ENCODE data around the gene GRIN2D. TPM values are rescaled to one million over a fixed set of nuclear protein-coding genes. Genes with fewer than 3 reads are reported as not detected.
A peak's percentile ranks its signal among the peaks of the same experiment; 100 is the strongest.

GRIN2D gene
- total RNA-seq, 1 experiment from 2014 or later = 23.0 TPM

DNA sequence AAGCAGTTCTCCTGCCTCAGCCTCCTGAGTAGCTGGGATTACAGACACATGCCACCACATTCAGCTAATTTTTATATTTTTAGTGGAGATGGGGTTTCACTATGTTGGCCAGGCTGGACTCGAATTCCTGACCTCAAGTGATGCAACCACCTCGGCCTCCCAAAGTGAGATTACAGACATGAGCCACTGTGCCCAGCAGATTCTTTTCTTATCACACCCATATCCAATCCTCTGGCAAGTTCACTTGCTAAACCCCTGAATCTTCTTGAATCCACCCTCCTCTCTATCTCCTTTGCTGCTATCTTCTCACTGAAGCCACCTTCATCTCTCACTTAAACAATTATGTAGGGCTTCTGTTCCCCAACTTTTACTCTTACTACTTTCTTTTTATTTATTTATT is 47.3 kb upstream of the GRIN2D start:
- Mint-ChIP-seq H3K27ac (no peak overlapping the region), H3K4me3 (no peak overlapping the region), H3K9me3 (no peaks in the 10 kb centered on the region), H3K36me3 (no peaks in the 10 kb centered on the region), H3K27me3 (ENCODE audit: low read depth) (no peaks in the 10 kb centered on the region; the same call in 1 of the 2 replicates), H3K4me1 (peaks cover 4% of the 10 kb centered on the region; the same call in 1 of the 2 replicates)
- DNase-seq (ENCODE audit: low spot score) = no peak
- POLR2A ChIA-PET = no interaction called here
- CTCF ChIA-PET = interaction anchor here (2.0 to 3.5 kb wide), 3 partner anchors 13 to 32 kb away, joined by 5 to 20 read pairs (median 11); no protein-coding TSS in a partner anchor
- TF ChIP-seq, protein P1, sequence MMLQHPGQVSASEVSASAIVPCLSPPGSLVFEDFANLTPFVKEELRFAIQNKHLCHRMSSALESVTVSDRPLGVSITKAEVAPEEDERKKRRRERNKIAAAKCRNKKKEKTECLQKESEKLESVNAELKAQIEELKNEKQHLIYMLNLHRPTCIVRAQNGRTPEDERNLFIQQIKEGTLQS (CRISPR knock-in tag; conservative IDR thresholded peaks at IDR 0.05) = no peak
- TF ChIP-seq ZNF219 (CRISPR knock-in tag; IDR thresholded peaks at IDR 0.05; ENCODE audit: borderline replicate concordance) (no peak), SOX15 (CRISPR knock-in tag; IDR thresholded peaks at IDR 0.05) (no peak), ELF4 (CRISPR knock-in tag; IDR thresholded peaks at IDR 0.05; ENCODE audit: low read depth) (no peak), SP1 (CRISPR knock-in tag; conservative IDR thresholded peaks at IDR 0.05) (no peak), ETV6 (CRISPR knock-in tag; IDR thresholded peaks at IDR 0.05) (no peak), GRHL2 (CRISPR knock-in tag; IDR thresholded peaks at IDR 0.05; ENCODE audit: insufficient replicate concordance, severe bottlenecking) (no peak), JUN (CRISPR knock-in tag; IDR thresholded peaks at IDR 0.05) (no peak), CREM (CRISPR knock-in tag; IDR thresholded peaks at IDR 0.05) (no peak), GTF2I (CRISPR knock-in tag; conservative IDR thresholded peaks at IDR 0.05) (no peak), NFATC4 (CRISPR knock-in tag; IDR thresholded peaks at IDR 0.05) (no peak)
- TF ChIP-seq, protein P2, sequence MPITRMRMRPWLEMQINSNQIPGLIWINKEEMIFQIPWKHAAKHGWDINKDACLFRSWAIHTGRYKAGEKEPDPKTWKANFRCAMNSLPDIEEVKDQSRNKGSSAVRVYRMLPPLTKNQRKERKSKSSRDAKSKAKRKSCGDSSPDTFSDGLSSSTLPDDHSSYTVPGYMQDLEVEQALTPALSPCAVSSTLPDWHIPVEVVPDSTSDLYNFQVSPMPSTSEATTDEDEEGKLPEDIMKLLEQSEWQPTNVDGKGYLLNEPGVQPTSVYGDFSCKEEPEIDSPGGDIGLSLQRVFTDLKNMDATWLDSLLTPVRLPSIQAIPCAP (CRISPR knock-in tag; IDR thresholded peaks at IDR 0.05) = no peak
- TF ChIP-seq, protein P3, sequence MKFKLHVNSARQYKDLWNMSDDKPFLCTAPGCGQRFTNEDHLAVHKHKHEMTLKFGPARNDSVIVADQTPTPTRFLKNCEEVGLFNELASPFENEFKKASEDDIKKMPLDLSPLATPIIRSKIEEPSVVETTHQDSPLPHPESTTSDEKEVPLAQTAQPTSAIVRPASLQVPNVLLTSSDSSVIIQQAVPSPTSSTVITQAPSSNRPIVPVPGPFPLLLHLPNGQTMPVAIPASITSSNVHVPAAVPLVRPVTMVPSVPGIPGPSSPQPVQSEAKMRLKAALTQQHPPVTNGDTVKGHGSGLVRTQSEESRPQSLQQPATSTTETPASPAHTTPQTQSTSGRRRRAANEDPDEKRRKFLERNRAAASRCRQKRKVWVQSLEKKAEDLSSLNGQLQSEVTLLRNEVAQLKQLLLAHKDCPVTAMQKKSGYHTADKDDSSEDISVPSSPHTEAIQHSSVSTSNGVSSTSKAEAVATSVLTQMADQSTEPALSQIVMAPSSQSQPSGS (CRISPR knock-in tag; IDR thresholded peaks at IDR 0.05; ENCODE audit: borderline replicate concordance, low read depth) = no peak
- TF ChIP-seq, protein P4, sequence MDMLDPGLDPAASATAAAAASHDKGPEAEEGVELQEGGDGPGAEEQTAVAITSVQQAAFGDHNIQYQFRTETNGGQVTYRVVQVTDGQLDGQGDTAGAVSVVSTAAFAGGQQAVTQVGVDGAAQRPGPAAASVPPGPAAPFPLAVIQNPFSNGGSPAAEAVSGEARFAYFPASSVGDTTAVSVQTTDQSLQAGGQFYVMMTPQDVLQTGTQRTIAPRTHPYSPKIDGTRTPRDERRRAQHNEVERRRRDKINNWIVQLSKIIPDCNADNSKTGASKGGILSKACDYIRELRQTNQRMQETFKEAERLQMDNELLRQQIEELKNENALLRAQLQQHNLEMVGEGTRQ (CRISPR knock-in tag; IDR thresholded peaks at IDR 0.05) = no peak
- no peak for ATAC-seq

DNA sequence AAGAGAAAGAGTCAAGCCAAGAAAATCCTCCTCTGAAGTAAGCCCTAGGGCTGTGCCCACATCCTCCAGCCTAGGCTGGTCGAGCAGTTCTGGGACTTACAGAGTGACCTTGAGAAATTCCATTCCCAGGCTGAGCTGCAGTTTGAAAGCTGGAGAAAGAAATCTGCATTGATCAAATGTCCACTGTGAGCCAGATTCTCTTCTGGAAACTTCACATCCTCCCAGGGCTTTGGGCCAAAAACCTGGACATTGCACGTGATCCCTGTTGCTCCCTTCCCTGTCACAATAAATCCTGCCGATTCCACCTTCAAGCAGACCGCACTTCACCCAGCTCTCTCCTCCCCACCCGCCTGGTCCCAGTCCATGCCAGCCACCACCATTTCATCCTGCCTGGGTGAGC is 45.4 kb upstream of the GRIN2D start:
- ChIA-PET POLR2A (no interaction called here), CTCF (interaction anchor here (0.7 to 2.6 kb wide), 6 partner anchors 14 to 522 kb away, joined by 3 to 11 read pairs (median 5); no protein-coding TSS in a partner anchor)
- no peak for ATAC-seq

More for the DNA sequence above, 45.4 kb upstream of the GRIN2D start:
- no peaks in the 10 kb centered on the region; the same call in 1 of the 2 replicates for H3K27me3 Mint-ChIP-seq (ENCODE audit: low read depth)
- DNase-seq (ENCODE audit: low spot score) = no peak
- TF ChIP-seq ZNF138 (CRISPR knock-in tag; conservative IDR thresholded peaks at IDR 0.05) = no peak
- TF ChIP-seq, protein P1 (CRISPR knock-in tag; conservative IDR thresholded peaks at IDR 0.05) = no peak
- TF ChIP-seq ZBTB21 (CRISPR knock-in tag; IDR thresholded peaks at IDR 0.05; ENCODE audit: borderline replicate concordance) = no peak
- TF ChIP-seq, protein P5, sequence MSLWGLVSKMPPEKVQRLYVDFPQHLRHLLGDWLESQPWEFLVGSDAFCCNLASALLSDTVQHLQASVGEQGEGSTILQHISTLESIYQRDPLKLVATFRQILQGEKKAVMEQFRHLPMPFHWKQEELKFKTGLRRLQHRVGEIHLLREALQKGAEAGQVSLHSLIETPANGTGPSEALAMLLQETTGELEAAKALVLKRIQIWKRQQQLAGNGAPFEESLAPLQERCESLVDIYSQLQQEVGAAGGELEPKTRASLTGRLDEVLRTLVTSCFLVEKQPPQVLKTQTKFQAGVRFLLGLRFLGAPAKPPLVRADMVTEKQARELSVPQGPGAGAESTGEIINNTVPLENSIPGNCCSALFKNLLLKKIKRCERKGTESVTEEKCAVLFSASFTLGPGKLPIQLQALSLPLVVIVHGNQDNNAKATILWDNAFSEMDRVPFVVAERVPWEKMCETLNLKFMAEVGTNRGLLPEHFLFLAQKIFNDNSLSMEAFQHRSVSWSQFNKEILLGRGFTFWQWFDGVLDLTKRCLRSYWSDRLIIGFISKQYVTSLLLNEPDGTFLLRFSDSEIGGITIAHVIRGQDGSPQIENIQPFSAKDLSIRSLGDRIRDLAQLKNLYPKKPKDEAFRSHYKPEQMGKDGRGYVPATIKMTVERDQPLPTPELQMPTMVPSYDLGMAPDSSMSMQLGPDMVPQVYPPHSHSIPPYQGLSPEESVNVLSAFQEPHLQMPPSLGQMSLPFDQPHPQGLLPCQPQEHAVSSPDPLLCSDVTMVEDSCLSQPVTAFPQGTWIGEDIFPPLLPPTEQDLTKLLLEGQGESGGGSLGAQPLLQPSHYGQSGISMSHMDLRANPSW (CRISPR knock-in tag; conservative IDR thresholded peaks at IDR 0.05; ENCODE audit: low read depth) = no peak
- no peak for TF ChIP-seq JAZF1 (CRISPR knock-in tag; IDR thresholded peaks at IDR 0.05)
- no peak for TF ChIP-seq NFE2L1 (CRISPR knock-in tag; IDR thresholded peaks at IDR 0.05)
- no peaks in the 10 kb centered on the region for H3K9me3 Mint-ChIP-seq
- H3K4me3 Mint-ChIP-seq = no peak overlapping the region
- 0 out of 2 replicates have a peak overlapping the region, but pooled peaks have one; percentile 5 for H3K27ac Mint-ChIP-seq
- H3K36me3 Mint-ChIP-seq = no peaks in the 10 kb centered on the region
- peaks cover 4% of the 10 kb centered on the region; the same call in 1 of the 2 replicates for H3K4me1 Mint-ChIP-seq
